Measurements from ENCODE around the gene VLDLR.

The VLDLR gene

GRCh38 chr9:2688636-2689035 is 67.0 kb downstream of the VLDLR start:
- no peak for TF ChIP-seq CTCF (IDR thresholded peaks at IDR 0.05; ENCODE audit: control extremely low read depth, extremely low read depth, low read depth, missing control alignments)
- no peak for DNase-seq (ENCODE audit: extremely low spot score)
- ChIA-PET CTCF (interaction anchor here (1.0 kb wide), 1 partner anchor 14 kb away, joined by 3 read pairs; no protein-coding TSS in a partner anchor), POLR2A (no interaction called here)

GRCh38 chr9:2691212-2691611 is 69.6 kb downstream of the VLDLR start:
- CTCF ChIA-PET = interaction anchor here (1.2 kb wide), 1 partner anchor 37 kb away, joined by 3 read pairs; no protein-coding TSS in a partner anchor
- TF ChIP-seq CTCF (IDR thresholded peaks at IDR 0.05; ENCODE audit: control extremely low read depth, extremely low read depth, low read depth, missing control alignments) = no peak
- DNase-seq (ENCODE audit: extremely low spot score) = no peak
- POLR2A ChIA-PET = no interaction called here

- TF ChIP-seq CTCF (IDR thresholded peaks at IDR 0.05; ENCODE audit: control extremely low read depth, extremely low read depth, low read depth, missing control alignments) = no peak
- ChIA-PET CTCF (interaction anchor here (1.2 kb wide), 1 partner anchor 36 kb away, joined by 3 read pairs; no protein-coding TSS in a partner anchor), POLR2A (no interaction called here)
- DNase-seq (ENCODE audit: extremely low spot score) = no peak
These were observed 70.0 kb downstream of the VLDLR start for GRCh38 chr9:2691626-2692025.

- DNase-seq (ENCODE audit: extremely low spot score) = no peak
- ChIA-PET POLR2A (no interaction called here), CTCF (no interaction called here)
- TF ChIP-seq CTCF (IDR thresholded peaks at IDR 0.05; ENCODE audit: control extremely low read depth, extremely low read depth, low read depth, missing control alignments) = no peak
These were observed 71.5 kb downstream of the VLDLR start for GRCh38 chr9:2693056-2693455.

- TF ChIP-seq CTCF (IDR thresholded peaks at IDR 0.05; ENCODE audit: control extremely low read depth, extremely low read depth, low read depth, missing control alignments) = no peak
- POLR2A ChIA-PET = no interaction called here
- no peak for DNase-seq (ENCODE audit: extremely low spot score)
- CTCF ChIA-PET = no interaction called here
These were observed 75.9 kb downstream of the VLDLR start for GRCh38 chr9:2697492-2697891.

- CTCF ChIA-PET = no interaction called here
- DNase-seq (ENCODE audit: extremely low spot score) = no peak
- POLR2A ChIA-PET = no interaction called here
- TF ChIP-seq CTCF (IDR thresholded peaks at IDR 0.05; ENCODE audit: control extremely low read depth, extremely low read depth, low read depth, missing control alignments) = no peak
These were observed 78.8 kb downstream of the VLDLR start for GRCh38 chr9:2700398-2700797.
